ENCODE data around the gene TANC2.
"Not testable (repeated sequence)": the region's sequence is repeated elsewhere in the genome, so short reads cannot be mapped to it uniquely, and the experiment has no call there.

Gene TANC2

DNA sequence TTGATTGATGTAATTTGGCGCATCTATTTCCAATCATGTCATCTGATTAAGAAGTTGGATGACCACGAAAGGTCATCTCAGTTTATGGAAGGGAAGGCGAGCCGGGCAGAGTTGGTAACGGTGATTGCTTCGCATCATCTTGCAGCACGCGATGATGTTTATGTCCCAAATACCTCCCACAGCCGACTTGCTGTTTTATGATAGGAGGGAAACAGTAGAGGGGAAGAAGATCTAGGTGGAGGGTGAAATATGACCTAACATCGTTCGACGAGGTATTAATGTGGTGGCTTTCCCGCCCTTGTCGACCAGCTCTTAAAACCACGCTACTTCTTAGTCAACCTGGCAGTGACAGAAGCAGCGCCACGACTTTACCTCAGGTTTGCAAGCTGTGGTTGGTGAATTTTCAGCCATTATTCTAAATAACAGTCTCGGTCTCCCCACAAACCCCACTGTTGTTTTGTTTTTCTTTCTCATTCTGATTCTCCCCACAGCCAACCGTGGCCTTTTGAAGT is 805 bp upstream of the TANC2 start:
- DNase-seq: no peak

DNA sequence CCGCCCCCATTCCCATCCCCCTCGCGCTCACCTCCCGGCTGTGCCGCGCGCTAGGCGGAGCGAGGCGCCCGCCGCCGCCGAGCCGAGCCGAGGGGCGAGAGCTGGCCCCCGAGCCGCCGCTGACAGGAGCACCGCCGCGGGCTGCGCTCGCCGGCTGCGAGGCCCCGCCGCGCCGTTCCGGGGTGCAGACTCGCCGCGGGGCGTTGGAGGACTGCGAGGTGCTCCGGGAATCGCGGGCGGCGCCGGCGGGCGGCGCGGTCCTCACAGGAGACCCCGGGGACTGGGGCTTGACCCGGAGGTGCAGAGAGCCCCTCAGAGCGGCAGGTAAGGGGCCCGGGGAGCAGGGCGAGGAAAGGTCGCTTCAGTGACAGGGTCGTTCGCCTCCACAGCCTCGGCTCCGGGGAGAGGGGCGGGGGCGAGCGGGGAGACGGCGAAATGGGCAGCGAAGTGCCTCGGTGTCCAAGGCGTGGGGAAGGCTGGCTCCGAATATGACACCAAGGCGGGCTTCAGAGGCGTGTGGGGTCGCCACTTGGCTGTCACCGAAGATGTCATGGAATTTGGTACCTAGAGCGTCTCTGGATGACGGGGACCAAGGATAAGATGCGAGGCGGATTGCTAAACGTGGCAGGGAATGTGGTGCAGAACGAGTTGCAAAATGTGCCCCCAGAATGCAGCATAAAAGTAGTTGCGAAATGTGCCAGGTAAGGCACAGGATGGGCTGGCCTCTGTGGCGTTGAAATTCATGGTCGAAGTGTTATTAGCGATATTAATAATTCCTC is 580 bp downstream of the TANC2 start:
- peak; percentile 27 for DNase-seq

DNA sequence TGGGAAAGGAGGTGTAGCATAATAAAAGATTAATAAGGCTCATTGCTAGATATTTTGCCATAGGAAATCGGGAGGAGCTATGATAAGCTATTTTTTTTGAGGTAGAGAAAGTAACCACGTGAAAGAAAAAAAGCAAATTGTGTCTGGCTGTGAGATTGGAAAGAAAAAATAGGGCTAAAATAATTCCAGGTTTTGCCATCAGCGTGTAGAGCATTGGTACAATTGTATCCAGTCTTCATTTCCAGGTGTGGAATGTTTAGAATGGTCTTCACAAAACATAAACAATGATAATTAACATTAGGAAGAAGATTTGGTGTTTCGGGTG is 1.1 kb downstream of the TANC2 start:
- DNase-seq: no peak

DNA sequence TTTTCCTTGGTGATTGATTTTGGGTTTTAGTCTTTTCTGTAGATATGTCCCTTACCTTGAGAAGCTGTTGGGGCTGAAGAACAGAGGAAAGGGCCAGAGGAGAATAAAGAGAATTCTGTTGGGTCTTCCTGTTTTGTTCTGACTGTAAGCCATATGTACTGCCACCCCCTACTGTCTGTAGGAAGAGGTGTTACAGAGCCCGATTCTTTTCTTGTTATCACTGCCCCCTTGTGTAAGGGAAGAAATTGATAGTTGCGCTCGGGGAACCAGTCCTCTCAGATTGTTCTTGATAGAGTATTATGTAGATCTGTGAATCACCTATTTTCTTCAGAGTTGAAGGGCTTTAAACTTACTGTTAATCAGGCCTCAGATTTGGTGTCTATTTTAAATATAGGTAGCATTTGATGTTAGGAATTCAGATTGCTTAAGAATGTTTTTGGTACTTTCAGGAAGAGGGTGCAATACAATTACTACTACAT is 2.4 kb downstream of the TANC2 start:
- DNase-seq: peak; percentile 89

DNA sequence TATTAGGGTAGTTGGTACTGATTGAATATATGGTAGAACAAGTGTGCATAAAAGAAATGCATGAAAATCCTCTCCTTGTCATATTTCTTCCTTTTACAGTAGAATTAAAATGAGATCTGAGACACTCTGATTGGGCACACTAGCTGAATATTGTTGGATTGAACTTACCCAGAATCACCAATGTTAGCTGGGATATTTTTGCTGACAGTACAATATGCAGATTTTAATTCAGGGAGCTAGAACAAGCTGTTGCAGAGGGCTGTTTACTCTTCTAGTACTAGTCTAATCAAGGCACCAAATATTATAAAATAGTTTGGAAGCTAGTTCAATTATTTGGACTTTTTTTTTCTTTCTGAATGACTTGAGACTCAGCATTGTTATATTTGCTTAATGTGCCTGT is 4.6 kb downstream of the TANC2 start:
- no peak for DNase-seq

DNA sequence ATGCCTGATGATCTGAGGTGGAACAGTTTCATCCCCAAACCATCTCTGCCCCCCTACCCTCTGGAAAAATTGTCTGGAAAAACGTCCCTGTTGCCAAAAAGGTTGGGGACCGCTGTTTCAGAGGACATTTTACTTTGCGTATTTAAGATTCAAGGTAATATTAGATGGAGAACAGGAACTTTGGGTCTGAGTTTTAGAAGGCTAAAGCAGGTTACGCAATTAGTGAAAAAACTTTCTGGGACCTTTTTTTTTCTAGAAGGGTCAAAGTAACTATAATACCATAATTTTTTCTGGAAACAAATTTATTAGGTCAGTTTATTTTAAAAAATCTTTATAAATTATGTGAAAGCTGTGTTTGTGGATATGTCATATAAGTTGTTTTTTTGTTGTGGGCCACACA is 5.8 kb downstream of the TANC2 start:
- no peak for DNase-seq

DNA sequence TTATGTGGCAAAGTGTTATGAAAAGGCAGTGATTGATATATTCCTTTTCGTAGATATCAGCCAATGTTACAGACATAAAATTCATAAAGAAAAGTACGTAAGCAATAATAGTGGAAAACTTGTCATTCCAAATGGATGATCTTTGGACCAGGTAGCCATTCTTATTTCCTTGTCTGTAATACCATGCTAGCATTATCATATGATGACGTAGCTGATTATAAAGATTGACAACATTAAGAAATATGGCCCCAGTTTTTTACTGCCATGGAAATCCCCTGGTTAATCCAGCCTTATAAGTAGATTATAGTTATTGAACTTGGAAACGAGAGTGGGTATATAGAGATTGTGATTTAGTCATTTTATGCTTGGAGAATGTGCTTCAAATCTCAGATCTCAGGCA is 8.8 kb downstream of the TANC2 start:
- no peak for DNase-seq

DNA sequence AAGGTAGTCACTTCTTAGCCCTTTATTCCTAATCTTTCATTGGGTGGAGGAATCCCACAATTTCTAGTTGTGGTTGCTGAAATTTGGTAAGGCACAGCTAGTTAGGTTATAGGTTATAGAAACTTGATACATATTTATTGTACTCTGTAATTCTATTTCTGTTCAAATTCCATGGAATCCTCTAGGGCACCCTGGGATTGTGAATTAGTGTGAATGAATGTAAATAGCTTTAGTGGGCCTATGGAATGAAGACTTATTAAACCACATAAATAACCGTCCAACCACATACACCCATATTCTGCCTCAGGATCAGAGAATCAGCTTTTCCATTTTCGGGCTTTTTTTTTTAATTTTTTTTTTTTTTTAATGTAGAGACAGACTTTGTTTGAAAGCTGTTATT is 9.2 kb downstream of the TANC2 start:
- no peak for DNase-seq

DNA sequence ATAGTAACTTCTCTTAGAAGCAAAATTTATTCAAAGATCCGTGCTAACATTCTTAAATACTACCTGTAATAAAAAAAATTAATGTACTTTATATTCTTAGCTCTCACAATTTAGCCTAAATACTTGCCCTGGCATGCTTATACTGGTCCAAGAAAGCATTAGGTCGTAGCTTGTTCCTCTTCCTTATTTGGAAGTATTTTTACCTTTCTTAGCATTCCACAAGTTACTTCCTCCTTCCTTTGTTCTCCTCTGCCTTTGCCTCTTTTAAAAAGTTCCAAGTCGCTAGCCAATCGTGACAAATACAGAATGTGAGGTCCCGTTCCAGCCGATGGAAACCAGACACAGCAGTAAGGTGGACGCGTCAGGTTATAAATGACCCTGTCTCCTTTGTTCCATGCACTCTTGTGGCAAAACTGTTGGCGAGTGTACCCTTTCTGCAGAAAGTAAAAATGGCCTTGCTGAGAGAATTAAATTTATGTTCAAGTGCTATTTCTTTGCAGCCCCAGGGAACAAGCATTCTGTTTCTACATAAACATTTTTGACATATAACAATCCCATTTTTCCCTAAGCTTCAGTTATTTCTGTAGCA is 10.7 kb downstream of the TANC2 start:
- DNase-seq: not testable (repeated sequence)

DNA sequence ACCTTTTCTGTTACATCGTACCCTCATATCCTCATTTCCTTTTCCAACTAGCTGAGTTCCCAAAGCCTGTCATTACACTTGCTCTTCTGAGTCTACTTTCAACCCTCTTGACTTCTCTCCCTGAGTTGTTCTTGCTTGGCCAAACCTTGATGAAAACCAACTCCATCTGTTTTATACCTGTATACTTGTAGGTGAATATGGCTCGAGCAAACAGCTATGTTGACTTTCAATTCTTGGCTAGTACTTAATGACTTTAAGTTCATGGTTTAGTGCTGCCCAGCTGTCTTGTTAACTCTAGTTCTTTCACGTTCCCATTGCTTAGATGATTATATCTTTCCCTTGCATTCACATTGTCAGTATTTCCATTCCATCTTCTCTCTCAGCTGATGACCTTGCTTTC is 14.8 kb downstream of the TANC2 start:
- no peak for DNase-seq

DNA sequence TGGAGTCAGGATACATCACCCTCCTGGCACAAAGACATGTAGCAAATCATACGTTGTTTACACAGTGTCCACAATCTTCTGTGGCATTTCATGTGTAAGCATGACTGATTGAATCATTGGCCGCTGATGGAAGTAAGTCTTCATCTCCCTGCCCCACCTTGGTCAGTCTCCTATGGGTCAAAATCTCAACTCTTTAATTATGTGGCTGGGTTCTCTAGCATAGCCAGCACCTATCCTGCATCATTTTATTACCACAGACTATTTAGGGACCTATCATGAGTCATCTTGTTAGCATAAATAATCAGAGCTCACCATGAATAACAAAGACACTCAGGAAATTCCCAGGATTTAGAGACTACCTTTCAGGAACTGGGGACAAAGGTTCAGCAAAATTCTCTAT is 15.9 kb downstream of the TANC2 start:
- DNase-seq: peak; percentile 21

DNA sequence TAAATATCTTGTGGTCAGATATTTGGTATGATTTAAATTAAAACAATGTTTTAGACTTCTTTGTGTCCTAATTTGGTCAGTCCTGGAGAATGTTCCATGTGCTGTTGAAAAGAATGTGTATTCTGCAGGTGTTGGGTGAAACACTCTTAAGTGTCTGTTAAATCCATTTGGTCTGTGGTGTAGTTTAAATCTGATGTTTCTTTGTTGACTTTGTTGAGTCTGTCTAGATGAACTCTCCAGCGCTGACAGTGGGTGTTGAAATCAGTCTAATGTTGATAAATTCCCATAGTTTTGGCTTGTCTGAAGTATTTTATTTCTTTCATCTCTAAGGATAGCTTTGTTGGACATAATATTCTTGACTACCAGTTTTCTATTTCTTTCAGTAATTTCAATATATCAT is 18.8 kb downstream of the TANC2 start:
- no peak for DNase-seq

DNA sequence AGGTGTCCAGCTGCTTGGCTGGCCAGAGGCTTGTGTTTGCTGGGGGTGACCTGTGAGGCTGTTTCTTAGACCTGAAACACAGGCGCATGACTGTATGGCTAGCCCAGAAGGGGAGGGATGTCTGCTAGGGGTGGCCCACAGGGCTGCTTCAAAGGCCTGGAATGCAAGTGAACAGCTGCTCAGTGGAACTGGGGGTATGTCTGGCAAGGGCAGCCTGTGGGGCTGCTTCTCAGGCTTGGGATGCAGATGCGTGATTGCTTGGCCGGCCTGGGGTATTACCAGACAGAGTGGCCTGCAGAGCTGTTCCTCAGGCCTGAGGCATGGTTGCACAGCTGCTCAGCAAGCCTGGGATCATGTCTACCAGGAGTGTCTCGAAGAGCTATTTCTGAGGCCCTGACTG is 20.5 kb downstream of the TANC2 start:
- no peak for DNase-seq

DNA sequence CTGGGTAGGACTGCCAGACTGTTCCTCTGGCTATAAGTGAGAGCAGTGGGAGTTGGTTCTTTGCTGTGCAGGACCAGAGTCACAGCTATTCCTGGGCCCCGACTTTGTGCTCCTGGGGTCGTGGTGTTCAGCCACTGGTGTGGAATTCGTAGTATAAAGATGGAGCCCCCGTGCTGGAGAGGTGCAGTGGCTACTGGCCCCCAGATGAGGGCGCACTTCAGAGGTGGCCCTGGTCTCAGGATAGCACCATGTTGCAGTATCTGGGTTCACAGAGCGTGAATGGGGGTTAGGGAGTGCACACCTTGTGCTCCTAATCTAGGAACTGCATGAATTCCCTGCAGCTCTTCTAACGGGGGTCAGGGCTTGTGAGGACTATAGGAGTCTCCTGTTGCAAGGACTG is 21.1 kb downstream of the TANC2 start:
- no peak for DNase-seq

DNA sequence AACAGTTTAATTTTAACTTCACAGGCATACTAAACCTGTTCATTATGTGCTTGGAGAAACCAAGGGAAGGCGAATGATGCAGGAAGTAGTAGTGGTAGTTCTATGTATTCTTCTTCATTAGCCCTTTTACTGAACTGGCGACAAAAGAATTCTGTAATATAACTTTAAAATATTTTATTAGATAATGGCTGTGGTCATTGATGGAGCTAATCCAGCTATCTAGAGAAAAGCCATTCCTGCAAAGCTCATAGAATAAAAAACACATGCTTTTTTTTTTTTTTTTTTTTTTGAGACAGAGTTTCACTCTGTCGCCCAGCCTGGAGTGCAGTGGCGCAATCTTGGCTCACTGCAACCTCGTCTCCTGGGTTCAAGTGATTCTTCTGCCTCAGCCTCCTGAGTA is 23.5 kb downstream of the TANC2 start:
- no peak for DNase-seq

DNA sequence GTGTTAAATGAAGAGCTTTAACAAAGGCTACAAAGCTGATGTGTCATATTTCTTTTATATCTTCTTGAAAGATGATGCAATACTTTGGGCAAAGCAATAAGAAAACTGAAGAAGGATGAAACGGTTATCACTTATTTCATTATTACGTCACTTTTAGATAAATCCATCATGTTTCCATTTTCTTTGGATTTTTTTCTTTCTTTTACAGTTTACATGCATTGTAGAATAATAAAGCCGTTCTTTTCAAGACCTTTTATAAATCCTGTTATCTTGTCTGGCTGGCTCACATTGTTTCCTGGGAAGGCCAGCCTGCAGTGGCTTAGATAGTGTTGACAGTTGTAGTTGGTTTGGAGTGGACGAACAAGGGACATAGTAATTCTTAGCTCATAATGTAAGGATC is 28.9 kb downstream of the TANC2 start:
- DNase-seq: no peak

DNA sequence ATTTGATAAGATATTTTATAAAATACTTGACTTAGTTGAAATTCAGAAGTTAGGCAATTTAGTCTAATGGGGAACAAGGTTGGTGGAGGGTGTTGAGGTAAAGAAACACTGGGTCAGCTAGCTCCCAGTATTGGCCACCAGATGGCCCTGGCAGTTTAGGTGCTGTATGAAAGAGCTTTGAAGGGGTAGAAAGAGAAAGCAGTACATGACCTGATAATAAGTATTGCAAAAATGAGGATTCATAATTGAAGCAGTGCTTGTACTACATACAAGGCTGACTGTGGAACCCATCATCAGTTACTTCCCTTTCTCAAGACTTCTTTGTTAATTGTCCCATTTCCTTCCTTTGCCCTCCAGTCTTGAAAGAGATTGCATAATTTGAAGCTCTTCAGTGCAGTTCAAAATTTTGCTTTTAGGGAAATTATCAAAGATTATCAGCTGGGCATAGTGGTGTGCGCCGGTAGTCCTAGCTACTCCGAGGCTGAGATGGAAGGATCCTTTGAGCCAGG is 29.4 kb downstream of the TANC2 start:
- no peak for DNase-seq

DNA sequence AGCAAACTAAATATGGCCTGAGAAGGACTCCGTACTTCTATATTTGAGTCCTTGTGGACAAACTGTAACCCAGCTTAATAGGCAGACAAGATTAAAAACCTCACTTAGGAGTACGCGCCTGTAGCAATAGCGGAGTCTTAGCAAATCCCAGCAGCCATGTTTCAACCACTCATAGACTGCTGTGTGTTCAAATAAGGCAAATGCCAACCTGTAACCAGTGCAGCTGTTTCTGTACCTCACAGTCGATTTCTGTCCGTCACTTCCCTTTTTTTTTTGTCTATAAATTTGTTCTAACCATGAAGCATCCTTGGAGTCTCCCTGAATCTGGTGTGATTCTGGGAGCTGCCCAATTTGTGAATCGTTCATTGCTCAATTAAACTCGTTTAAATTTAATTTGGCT is 30.2 kb downstream of the TANC2 start:
- DNase-seq: no peak

DNA sequence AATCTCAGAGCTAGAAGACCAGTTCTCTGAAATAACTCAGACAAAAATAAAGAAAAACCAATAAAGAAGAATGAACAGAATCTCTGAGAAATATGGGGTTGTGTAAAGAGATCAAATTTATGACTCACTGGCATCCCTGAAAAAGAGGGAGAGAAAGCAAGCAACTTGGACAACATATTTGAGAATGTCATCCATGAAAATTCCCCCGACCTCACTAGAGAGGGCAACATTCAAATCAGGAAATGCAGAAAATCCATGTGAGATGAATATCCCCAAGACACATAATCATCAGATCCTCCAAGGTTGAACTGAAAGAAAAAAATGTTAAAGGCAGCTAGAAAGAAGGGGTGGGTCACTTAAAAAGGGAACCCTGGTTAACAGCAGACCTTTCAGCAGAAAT is 32.1 kb downstream of the TANC2 start:
- DNase-seq: no peak

DNA sequence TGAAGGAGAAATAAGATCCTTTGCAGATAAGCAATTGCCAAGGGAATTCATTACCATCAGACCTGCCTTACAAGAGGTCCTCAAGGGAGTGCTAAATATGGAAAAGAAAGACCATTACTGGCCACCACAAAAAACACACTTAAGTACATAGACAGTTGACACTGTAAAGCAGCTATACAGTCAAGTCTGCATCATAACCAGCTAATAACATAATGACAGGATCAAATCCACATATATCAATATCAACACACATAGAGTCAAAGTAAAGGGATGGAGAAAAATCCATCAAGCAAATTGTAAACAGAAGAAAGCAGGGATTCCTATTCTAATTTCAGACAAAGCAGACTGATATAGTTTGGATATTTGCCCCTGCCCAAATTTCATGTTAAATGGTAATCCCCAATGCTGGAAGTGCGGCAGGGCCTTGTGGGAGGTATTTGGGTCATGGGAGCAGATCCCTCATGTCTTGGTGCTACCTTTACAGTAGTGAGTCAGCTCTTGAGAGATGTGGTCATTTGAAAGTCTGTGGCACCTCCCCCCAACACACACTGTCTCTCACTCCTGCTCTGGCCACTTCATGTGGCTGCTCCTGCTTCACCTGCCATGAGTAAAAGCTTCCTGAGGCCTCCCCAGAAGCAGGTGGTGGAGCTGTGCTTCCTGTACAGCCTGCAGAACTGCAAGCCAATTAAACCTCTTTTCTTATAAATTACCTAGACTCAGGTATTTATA is 32.8 kb downstream of the TANC2 start:
- DNase-seq: no peak

DNA sequence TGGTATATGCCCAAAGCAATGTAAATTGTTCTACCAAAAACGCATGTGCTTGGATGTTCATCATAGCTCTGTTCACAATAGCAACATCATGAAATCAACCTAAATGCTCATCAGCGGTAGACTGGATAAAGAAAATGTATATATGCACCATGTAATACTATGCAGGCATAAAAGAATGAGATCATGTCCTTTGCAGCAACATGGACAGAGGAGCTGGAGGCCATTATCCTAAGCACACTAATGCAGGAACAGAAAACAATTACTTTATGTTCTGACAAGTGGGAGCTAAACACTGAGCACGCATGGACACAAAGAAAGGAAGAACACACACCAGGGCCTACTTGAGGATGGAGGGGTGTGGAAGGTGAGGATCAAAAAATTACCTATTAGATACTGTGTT is 33.7 kb downstream of the TANC2 start:
- no peak for DNase-seq

DNA sequence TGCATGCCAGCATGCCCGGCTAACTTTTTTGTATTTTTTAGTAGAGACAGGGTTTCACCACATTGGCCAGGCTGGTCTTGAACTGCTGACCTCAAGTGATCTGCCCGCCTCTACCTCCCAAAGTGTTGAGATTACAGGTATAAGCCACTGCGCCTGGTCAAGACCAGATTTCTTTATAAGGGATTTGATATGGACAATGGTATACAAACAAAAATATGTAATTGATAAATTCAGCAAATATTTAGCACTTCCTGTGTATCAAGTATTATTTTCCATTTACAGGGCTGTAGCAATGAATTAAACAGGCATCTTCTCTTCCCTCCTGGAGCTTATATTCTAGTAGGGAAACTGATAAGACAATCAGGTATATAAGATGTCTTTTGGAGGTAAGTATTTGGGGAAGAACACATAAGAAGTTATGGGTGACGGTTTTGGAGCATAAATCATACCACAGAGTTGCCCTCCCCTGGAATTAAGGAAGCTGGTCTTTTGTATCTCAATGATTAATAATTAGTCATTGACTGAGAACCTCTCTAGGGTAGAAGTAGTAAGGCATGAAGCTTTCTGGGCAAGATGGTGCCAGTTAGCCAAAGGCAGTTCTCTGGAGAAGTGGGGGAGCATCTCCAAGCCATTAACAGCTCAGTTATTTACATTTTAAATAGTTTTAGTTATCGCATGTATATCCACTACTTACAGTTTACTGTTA is 35.8 kb downstream of the TANC2 start:
- DNase-seq: no peak

DNA sequence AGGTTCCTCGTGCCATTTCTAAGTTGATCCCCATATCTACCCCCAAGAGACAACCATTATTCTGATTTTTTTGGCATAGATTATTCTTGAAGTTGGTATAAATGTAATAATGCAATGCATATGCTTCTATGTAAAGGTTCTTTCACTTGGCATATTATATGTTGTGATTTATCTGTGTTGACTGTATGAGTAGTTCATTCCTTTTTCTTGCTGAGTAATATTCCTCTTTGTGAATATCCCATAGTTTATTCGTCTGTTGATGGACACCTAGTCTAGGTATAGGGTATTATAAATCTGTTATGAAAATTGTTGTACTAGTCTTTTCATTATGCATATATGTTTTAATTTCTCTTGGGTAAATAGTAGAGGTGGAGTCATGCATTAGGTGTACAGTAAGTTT is 36.6 kb downstream of the TANC2 start:
- DNase-seq: no peak
